GM19468 (cell line): ENCODE measurements around the gene CYP19A1.

Experiments used
- ATAC-seq: cut with Tn5 transposase; IDR thresholded peaks from one replicate; pipeline ENCODE4 v1.9.1; 2021; ENCODE audit warnings: mild to moderate bottlenecking, moderate library complexity, moderate number of reproducible peaks; ENCODE audit not compliant: unreplicated experiment; ENCODE audit errors: extremely low read depth

The CYP19A1 gene

GRCh38 chr15:51338496-51338895, at the start of gene CYP19A1:
TSS of gene CYP19A1 (minus strand) at chr15:51338596. CDS start at chr15:51242912, 95,684 bp downstream.
- no peak for ATAC-seq

GRCh38 chr15:51387699-51388041, 49.3 kb upstream of the CYP19A1 start:
- ATAC-seq: no peak

DNA sequence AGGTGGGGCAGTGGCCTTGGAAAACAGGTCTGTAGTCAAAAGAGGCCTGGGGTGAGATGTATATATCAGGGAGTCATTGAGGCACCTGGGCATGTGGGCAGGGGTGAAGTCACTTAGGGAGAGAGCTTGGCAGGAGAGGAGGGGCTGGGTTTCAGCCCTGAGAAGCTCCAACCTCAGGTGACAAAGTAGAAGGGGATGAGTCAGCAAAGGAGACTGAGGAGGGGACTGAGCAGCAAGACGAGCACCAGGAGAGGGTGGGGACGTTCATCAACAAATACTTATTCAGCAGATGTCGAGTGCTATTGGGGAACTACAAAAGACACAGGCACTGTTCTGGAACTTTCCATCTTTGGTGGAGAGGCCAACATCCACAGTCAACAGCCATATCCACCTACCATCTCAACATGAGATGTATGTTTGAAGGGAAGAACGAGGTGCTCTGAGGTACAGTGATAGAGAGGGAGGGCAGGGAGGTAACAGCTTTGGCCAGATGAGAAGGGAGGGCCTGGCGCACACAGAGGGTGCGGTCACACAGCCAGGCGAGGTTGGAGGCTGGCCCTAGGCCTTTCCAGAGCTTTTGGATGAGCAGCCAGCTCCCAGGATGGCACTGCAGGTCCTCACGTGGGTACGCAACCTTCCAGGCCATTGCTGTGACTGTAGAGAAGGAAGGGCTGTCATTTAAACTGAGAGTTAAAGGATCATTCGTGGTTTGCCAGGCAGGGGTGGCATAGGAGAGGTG, 48.7 kb upstream of the CYP19A1 start:
- no peak for ATAC-seq

GRCh38 chr15:51386486-51386885, 48.1 kb upstream of the CYP19A1 start:
- ATAC-seq: no peak

DNA sequence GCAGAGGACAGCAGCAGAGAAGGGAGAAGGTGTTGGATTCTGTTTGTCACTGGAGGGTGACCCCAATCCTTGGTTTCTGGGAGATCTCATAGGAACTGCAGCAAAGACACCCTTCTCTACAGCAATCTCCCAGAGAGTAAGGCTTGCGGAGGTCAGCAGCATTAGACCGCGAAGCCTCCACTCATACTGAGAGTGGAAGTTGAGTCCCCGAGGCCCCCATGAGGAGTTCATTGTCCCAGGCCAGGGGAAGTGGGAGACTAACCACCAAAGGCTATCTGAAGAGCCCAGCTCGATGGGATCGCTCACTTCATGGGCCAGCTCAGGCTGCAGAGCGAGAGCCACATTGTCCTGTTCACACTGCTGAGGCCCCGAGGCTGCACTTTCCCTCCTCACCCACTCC, 47.6 kb upstream of the CYP19A1 start:
- ATAC-seq: no peak

GRCh38 chr15:51382787-51383186, 44.4 kb upstream of the CYP19A1 start:
- ATAC-seq: no peak

GRCh38 chr15:51380999-51381806, 42.8 kb upstream of the CYP19A1 start:
- ATAC-seq: no peak

DNA sequence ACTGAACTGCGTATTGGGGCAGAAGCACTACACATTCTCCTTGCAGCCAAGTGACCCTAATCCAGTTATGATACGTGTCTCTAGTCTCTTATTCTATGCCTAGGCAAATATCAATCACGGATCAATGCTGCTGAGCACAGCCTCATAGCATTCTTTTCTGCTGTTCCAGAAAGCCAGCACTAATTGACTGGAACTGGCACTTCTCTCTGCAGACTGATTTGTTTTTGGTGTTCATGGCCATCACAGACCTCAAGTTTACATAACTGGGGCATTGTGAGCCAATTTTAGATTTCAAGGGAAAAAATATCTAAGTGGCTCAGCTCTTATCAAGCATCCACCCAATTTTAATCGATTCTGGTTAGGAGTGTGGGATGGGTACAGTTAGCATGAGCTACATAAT, 41.0 kb upstream of the CYP19A1 start:
- ATAC-seq: no peak

- no peak for ATAC-seq
These were observed 40.0 kb upstream of the CYP19A1 start for GRCh38 chr15:51378406-51378805.

DNA sequence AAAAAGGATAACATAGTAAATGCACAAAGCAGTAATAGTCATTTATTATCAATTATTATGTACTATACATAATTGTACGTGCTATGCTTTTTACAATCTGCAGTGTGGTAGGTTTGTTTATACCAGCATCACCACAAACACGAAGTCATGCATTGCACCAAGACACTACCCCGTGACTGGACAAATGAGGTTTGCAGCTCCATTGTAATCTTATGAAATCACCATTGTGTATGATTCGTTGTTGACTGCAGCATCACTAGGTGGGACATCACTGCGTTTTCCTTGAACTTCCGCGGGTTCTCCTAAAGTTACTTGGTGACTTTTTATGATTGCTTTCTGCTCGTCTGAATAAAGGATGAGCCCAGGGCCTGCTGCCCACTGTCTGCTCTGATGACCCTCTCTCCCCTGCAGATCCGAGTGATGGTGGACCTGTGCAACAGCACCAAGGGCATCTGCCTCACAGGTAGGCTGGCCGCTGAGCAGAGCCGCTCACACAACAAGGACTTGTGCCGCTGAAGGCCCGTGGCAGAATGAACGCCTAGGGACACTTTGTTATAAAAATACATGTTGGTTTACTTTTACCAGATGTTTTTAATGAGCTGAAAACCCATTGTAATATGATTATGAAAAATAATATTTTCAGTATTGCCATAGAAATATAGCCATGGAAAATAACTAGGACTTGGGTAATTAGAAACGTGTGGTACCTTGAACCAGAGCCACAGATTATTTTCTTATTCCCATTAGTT, 38.8 kb upstream of the CYP19A1 start:
- ATAC-seq: no peak

DNA sequence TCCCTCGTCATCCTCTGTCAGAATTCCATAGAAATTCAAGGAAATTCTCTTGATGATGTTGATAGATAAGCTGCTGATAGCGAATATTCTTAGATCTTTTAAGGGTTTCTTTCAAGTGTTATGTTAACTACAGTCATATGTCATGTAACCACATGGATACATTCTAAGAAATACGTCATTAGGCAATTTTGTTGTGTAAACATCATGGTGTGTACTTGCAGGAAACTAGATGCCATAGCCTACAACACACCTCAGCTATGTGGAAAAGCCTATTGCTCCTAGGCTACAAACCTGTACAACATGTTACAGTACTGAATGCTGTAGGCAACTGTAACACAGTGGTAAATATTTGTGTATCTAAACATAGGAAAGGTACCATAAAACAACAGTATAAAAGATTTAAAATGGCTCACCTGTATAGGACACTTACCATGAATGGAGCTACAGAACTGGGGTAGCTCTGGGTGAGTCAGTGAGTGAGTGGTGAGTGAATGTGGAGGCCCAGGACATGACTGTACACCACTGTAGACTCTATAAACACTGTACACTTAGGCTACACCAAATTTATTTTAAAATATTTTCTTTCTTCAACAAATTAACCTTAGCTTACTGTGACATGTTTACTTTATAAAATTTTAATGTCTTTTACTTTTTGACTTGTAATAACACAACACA, 37.7 kb upstream of the CYP19A1 start:
- ATAC-seq: no peak

GRCh38 chr15:51374131-51374530, 35.7 kb upstream of the CYP19A1 start:
- no peak for ATAC-seq

- ATAC-seq: no peak
These were observed 32.9 kb upstream of the CYP19A1 start for GRCh38 chr15:51371266-51371665.

DNA sequence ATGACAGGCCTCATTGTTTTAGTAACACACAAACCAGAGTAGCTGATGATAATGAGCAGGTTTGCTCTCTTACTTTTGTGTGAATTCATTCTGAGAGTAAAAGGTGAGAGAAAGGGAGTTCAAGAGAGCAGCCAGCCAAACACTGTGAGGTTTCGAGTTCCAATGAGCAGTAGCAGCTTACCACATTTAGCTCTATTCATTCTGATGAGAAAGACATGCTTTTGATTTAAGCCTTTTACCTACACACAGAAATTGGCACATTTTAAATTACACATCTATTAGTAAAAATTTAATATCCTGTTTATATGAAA, 31.0 kb upstream of the CYP19A1 start:
- ATAC-seq: no peak

GRCh38 chr15:51368751-51369450, 30.5 kb upstream of the CYP19A1 start:
- ATAC-seq: no peak

DNA sequence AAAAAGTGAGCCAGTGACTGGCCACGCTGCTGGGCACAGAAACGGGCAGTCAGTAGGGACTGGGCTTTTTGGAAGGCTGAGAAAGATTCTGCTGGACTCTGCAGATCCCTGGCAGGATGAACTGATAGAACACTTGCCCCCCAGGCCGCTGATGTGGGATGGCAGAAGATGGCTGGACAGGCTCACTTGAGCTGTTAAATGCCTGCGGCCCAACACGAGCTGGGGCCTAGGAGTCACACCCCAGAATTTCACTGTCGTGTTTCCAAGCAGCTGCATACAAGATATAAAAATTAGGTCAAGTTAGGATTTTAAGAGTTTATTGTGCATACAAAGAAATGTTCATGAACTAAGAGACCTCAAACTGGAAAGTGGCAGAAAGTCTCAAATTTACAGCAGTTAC, 29.9 kb upstream of the CYP19A1 start:
- no peak for ATAC-seq

DNA sequence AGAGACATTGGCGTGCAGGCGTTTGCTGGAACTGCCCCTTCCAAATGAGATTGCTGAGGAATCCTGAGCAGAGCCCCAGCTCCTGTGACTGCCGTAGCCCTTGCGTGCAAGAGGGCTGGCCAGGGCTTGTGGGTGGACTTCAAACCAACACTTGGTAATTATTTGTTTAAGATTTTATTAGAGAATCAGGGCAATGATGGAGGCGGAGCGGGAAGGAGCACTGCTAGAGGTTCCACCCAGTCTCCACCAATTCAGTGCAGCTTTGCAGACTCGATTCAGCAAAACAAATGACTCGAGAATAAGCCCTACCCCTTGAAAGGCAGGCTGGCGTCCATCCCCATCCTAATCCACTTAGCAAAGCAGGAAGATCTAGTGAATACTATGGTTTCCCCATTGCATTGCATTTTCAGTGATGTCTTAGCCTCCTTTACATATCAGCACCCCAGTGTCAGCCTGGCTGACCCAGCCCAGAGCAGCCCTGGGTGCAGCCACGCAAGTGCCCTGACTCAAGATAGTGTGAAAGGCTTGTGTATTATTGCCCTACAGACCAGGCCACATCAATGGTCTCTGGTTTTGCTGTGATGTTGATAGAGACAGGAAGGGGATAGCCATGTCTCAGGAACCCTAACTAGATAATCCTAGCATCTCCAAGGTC, 29.1 kb upstream of the CYP19A1 start:
- ATAC-seq: no peak

DNA sequence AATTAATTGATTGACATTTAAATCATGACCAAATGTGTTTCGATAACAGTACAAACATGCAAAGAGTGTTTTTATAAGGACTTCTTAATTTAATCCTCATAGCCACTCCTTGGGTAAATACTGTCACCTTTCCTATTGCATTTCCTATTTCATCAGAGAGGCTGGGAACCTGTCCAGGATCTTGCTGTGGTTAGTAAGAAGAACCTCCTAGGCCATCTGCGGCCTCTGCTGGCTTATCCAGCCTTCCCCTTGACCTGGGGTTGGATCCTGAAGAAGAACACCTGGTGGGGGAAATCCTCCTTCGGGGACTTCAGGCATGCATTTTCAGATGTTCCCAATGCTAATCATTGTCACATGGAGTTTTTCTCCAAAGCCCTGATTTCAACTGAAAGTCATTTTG, 28.5 kb upstream of the CYP19A1 start:
- ATAC-seq: no peak

DNA sequence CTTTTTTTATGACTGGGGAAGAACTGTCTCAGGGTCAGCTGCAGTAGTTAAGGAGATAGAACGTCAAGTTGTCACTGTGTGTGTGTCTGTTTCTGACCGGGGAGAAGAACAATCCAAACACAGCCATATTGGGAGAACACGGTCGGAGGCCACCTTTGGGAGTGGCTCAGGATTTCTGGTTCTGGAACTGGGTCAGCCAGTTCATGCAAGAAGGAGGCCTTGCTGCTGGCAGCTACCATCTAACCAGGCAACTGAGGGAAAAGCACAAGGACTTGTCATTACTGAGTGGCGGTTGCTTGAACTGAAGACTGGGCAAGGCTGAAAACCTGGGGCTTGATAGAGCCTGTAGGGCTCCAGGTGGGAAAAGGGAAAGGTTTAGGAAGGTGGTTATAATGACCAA, 27.7 kb upstream of the CYP19A1 start:
- no peak for ATAC-seq

DNA sequence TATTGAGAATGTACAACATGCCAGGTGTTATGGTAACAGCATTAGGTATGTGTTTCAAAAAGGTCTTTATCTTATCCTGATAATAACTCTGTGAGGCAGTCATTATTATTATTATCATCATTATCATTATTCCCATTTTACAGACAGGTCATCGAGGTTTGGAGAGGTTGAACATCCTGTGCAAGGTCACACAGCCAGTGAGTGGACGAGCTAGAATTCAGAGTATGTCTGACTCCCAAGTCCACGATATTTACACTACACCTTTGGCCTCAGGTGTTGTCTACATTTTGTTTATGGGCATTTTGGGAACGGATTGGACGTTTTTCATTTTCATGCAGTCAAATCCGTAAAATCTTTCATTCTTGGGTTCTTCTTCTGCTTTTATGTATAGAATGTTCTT, 27.0 kb upstream of the CYP19A1 start:
- ATAC-seq: no peak
